Measurements from ENCODE around the gene PARM1.
"Not testable (repeated sequence)": the region's sequence is repeated elsewhere in the genome, so short reads cannot be mapped to it uniquely, and the experiment has no call there.

PARM1 gene

GRCh38 chr4:74994436-74994835, 61.5 kb downstream of the PARM1 start:
- DNase-seq: not testable (repeated sequence)

DNA sequence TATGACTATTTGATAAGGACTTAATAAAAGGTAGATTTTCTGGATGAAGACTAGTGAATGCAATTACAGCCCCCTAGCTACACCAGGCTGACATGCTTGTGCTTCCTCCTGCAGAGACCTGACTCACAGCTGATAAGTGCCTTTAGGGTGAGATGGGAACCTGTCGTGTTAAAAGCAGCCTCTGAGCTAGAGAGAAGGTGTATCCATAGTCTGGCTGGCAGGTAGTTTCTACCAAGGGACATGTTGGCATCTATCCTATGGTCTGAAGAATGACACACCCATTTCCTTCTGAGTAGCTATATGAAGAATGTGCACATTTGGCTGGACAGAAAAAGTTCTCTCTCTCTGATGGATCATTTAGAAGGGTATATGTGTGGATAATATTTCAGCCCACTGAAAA, 64.1 kb downstream of the PARM1 start:
- no peak for DNase-seq

DNA sequence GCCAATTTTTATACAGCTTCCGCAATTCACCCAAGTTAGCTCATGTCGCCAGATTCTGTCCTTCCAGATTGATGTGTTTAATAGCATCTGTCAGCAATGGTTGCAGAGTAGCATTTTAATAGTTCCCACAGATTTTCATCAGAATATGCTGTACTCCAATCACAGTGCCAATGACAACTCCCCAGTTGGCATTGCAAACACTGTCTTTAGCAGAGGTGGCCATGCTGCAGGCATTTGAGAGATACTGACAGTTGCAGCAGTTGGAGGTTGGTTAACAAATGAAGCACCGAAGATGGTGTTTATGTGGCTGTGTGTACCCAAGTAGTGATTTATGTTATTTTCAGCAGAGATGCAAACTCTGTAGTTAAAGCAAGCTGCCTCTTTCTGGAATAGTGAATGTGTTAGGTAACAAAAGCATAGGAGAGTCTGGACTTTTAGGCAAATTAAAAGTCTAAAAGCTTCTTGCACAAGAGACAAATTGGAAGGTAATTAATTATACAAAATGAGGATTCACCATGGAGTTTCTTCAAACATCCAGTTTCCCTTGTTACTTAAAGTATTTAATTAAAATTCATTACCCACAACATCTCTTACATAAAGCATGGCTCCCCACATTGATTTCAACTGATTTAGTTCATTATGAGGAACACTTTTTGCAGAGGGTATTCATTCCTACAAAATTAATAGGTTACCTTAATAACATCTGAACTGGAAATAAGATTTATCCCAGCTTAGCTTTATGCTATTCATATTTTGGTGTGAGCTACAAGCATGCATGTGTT, 65.2 kb downstream of the PARM1 start:
- no peak for DNase-seq

DNA sequence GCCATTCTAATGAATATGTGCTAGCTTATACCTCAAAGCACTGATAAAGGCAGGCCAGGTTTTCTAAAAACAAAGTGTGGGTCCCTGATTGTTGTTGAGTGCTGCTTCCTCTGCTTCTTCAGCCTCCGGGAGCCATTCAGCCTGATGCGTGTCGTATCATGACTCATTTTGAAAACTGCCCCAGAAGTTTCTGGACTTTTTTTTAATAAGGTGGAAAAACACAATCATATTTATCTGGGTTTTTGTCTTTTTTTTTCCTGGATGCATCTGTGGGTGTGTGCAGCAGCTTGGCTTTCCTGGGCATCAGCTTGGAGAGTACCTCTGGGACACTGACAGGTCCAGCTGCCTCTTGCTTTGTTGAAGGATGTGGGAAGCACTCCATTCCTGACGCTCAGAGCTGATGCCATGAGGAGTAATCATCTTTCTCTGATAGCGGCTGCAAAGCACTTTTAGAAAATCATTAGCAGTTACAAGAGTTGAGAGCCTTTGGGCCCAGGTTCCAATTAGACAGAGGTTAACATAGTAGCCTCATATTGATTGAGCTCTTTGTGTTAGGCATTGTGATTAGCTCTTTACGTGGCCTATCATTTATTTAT, 66.9 kb downstream of the PARM1 start:
- DNase-seq: no peak

GRCh38 chr4:75001871-75002270, 69.0 kb downstream of the PARM1 start:
- DNase-seq: no peak

- DNase-seq: no peak
These were observed 69.5 kb downstream of the PARM1 start for GRCh38 chr4:75002381-75002780.

DNA sequence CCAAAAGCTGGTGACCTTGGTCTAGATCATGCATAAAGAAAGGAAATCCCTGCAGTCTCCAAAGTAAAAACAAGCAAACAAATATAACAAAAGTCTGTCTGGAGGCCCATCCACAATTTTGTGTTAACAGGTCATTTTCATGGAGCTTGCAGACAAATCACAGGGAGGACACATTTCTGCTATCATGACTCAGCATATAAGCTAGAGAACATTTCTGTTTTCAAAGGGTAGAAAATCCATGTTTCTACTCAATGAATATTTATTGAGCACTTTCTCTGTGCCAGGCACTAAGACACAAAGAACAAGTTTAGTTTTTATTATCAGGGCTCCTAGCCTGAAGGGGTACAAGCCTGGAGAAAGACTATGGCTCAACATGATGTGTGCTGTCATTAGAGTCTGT, 71.1 kb downstream of the PARM1 start:
- no peak for DNase-seq

- DNase-seq: no peak
These were observed 72.1 kb downstream of the PARM1 start for GRCh38 chr4:75004755-75005668.

DNA sequence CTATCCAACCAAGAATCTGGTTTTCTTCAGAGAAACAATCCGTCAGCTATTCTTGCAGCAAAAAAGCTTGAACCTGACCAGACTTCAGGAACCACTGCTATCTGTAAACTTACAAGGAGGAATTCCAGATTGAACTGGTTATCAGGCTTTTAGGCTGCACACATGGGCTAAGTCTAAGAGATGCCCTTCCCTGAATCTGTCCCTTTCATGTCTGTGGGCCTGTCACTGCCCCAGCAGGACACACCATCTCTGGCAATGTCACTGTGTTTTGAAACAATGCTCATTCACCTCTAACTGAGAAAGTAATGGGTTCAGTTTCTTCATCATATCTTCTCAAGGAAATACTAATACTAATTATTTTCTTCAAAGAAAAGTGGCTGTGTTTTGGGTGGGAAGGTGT, 72.8 kb downstream of the PARM1 start:
- DNase-seq: no peak

- DNase-seq: no peak
These were observed 75.0 kb downstream of the PARM1 start for GRCh38 chr4:75007891-75008290.

- DNase-seq: no peak
These were observed 76.2 kb downstream of the PARM1 start for GRCh38 chr4:75009138-75009537.

DNA sequence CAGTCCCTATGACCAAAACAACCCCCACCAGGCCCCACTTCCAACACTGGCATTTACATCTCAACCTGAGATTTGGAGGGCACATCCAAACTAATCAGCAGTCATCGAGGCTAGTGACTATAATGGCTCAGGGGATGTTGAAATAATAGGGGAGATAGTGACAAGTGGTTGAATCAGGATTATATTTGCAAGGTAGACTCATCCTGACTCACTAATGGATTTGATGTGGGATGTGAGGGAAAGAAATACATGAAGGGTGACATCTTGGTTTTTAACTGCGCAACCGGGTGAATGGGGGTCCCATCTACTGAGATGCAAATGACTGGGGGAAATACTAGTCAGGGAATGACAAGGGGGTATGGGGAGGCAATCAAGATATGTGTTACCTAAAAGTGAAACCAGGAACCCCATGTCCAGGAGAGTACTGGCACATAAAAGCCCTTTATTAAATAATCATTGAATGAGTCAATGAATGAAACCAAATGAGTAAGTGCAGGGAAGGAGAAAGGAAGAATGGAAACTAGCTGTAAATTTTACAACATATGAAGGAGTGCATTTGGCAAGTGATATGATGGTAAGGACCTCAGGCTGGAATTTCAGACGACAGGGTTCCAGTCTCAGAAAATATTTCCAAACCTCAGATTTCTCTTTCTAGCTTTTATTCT, 78.3 kb downstream of the PARM1 start:
- DNase-seq: no peak

- DNase-seq: no peak
These were observed 82.7 kb downstream of the PARM1 start for GRCh38 chr4:75015627-75016026.

GRCh38 chr4:75016472-75016871, 83.6 kb downstream of the PARM1 start:
- DNase-seq: no peak

- DNase-seq: no peak
These were observed 86.0 kb downstream of the PARM1 start for GRCh38 chr4:75018811-75019479.

GRCh38 chr4:75025431-75025830, 92.5 kb downstream of the PARM1 start:
- DNase-seq: no peak

- DNase-seq: no peak
These were observed 95.4 kb downstream of the PARM1 start for GRCh38 chr4:75028196-75028854.

GRCh38 chr4:75030028-75030427, 97.1 kb downstream of the PARM1 start:
- no peak for DNase-seq

DNA sequence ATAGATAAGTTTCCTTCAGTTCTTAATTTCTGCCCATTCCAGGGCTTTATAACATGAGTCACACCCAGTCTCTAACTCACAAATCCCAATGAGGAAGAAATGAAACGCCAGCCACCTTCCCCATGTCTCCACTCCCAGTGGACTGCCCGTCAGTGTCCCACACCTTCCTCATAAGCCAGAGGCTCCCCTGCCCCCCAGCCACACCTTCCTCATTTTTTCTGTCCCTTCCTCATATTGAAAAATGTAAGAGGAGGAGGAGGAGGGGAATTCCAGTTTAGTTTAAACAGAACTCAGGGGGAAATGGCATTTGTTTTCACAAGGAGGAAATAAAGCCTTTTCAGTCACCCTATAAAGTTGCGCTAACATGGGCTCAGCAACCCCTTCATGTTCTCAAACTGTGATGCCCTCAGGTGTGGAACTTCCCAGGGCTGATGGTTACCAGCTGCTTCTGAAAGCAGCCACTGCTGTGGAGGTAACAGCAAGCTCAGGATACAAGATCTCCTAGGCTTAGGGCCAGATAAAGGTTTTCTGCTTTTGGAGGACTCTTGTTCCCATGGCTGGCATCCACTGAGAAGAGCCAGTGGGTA, 97.8 kb downstream of the PARM1 start:
- DNase-seq: no peak

- no peak for DNase-seq
These were observed 98.9 kb downstream of the PARM1 start for GRCh38 chr4:75031775-75032174.

- DNase-seq: no peak
These were observed 101.6 kb downstream of the PARM1 start for GRCh38 chr4:75034523-75034922.

DNA sequence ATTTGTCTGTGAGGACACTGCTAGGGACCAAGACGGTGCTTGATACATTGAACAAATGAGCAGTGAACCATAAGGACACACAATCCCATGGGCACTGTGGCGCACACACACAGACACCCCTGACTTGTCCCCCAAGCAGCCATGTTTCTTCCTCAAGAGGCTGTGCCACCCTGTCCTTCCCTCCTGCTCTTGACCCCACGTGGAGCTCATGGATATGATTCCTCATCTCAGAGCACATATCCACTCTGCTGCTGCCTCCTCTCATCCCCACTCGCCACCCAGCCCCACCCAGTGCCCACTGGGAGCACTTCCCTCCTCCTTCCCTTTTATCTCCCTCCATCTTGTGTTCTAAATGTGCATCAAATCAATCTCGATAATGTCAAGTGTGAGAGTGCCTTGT, 102.4 kb downstream of the PARM1 start:
- no peak for DNase-seq
